ENCODE results near the gene KCTD17. TPM values are rescaled to one million over a fixed set of nuclear protein-coding genes. Genes with fewer than 3 reads are reported as not detected.

The KCTD17 gene
- total and polyA plus RNA-seq, 3 experiments from 2014 or later = 12.9 to 44.8 (median 40.8) TPM

GRCh38 chr22:37018086-37018814, 33.3 kb upstream of the KCTD17 start:
- Mint-ChIP-seq H3K27ac (peak overlapping the region in 2 of 8 donors; percentile 17 to 47), H3K9me3 (no peaks in the 10 kb centered on the region), H3K4me1 (peaks cover 13 to 18% (median 14%) of the 10 kb centered on the region in 3 donors), H3K36me3 (no peaks in the 10 kb centered on the region), H3K4me3 (peak overlapping the region; percentile 55 to 86 (median 74)), H3K27me3 (peaks cover 0 to 1% of the 10 kb centered on the region in 2 donors)
- peak in 1 of 5 donors; percentile 30 for DNase-seq
- CTCF ChIA-PET = interaction anchor here (0.8 to 1.4 kb wide), 2 partner anchors 11 to 130 kb away, joined by 3 to 4 read pairs; no protein-coding TSS in a partner anchor
- no peaks in the 10 kb centered on the region for H3K27me3 ChIP-seq (ENCODE audit: insufficient read depth, low read length, poor library complexity, severe bottlenecking)
- peak overlapping the region; percentile 31 for H3K27ac ChIP-seq (ENCODE audit: low read depth, low read length)
- H3K36me3 ChIP-seq (ENCODE audit: insufficient read depth, low read length) = no peaks in the 10 kb centered on the region
- no peak overlapping the region for H3K4me3 ChIP-seq (ENCODE audit: low read length)
- POLR2A ChIA-PET = no interaction called here
- H3K9me3 ChIP-seq (ENCODE audit: low read length) = no peaks in the 10 kb centered on the region
- peaks cover 6% of the 10 kb centered on the region for H3K4me1 ChIP-seq (ENCODE audit: insufficient read depth, low read length)

- H3K36me3 Mint-ChIP-seq = no peaks in the 10 kb centered on the region
- peaks cover 0 to 1% of the 10 kb centered on the region in 2 donors for H3K27me3 Mint-ChIP-seq
- ChIA-PET POLR2A (no interaction called here), CTCF (interaction anchor here (0.8 to 1.4 kb wide), 3 partner anchors 10 to 129 kb away, joined by 3 to 4 read pairs (median 4); no protein-coding TSS in a partner anchor)
- Histone ChIP-seq H3K36me3 (ENCODE audit: insufficient read depth, low read length) (no peaks in the 10 kb centered on the region), H3K4me3 (ENCODE audit: low read length) (peak overlapping the region; percentile 28), H3K27ac (ENCODE audit: low read depth, low read length) (peak overlapping the region; percentile 31), H3K4me1 (ENCODE audit: insufficient read depth, low read length) (peaks cover 6% of the 10 kb centered on the region), H3K9me3 (ENCODE audit: low read length) (no peaks in the 10 kb centered on the region), H3K27me3 (ENCODE audit: insufficient read depth, low read length, poor library complexity, severe bottlenecking) (no peaks in the 10 kb centered on the region)
- DNase-seq = peak in 1 of 5 donors; percentile 24
- no peaks in the 10 kb centered on the region for H3K9me3 Mint-ChIP-seq
- H3K27ac Mint-ChIP-seq = no peak overlapping the region
- H3K4me1 Mint-ChIP-seq = peaks cover 13 to 18% (median 14%) of the 10 kb centered on the region in 3 donors
- H3K4me3 Mint-ChIP-seq = peak overlapping the region; percentile 55 to 86 (median 74)
These were observed 32.7 kb upstream of the KCTD17 start for GRCh38 chr22:37018815-37019308.

GRCh38 chr22:37019309-37020191, 32.0 kb upstream of the KCTD17 start, which contains the start of the genes MPST and TST:
Gene MPST, plus strand, starts transcription at chr22:37019742. Its CDS starts 95 bp downstream, at chr22:37019837.
Gene TST, minus strand, starts transcription at chr22:37019447. Its CDS starts 715 bp downstream, at chr22:37018732.
- Histone ChIP-seq H3K9me3 (ENCODE audit: low read length) (no peaks in the 10 kb centered on the region), H3K4me1 (ENCODE audit: insufficient read depth, low read length) (peaks cover 6% of the 10 kb centered on the region), H3K27me3 (ENCODE audit: insufficient read depth, low read length, poor library complexity, severe bottlenecking) (no peaks in the 10 kb centered on the region), H3K4me3 (ENCODE audit: low read length) (peak within 1 kb of the TSS; percentile 56), H3K36me3 (ENCODE audit: insufficient read depth, low read length) (no peaks in the 10 kb centered on the region), H3K27ac (ENCODE audit: low read depth, low read length) (peak within 1 kb of the TSS; percentile 51)
- H3K4me3 Mint-ChIP-seq = peak within 1 kb of the TSS; percentile 86 to 95 (median 90)
- POLR2A ChIA-PET = no interaction called here
- CTCF ChIA-PET = interaction anchor here (0.8 to 1.3 kb wide), 2 partner anchors 24 to 128 kb away, joined by 3 to 4 read pairs; no protein-coding TSS in a partner anchor
- peak within 1 kb of the TSS in 7 of 8 donors; percentile 41 to 86 (median 61) for H3K27ac Mint-ChIP-seq
- H3K27me3 Mint-ChIP-seq = peaks cover 0 to 1% of the 10 kb centered on the region in 2 donors
- no peaks in the 10 kb centered on the region for H3K36me3 Mint-ChIP-seq
- H3K4me1 Mint-ChIP-seq = peaks cover 13 to 18% (median 14%) of the 10 kb centered on the region in 3 donors
- peak; percentile 9 to 55 (median 14) for DNase-seq
- no peaks in the 10 kb centered on the region for H3K9me3 Mint-ChIP-seq

GRCh38 chr22:37020192-37020479, 31.4 kb upstream of the KCTD17 start:
- CTCF ChIA-PET = interaction anchor here (0.9 to 1.3 kb wide), 2 partner anchors 24 to 167 kb away, joined by 3 to 4 read pairs; no protein-coding TSS in a partner anchor

GRCh38 chr22:37021041-37021440, 30.5 kb upstream of the KCTD17 start:
- Histone ChIP-seq H3K36me3 (ENCODE audit: insufficient read depth, low read length) (no peaks in the 10 kb centered on the region), H3K27ac (ENCODE audit: low read depth, low read length) (no peak overlapping the region), H3K4me3 (ENCODE audit: low read length) (no peak overlapping the region), H3K9me3 (ENCODE audit: low read length) (no peaks in the 10 kb centered on the region), H3K4me1 (ENCODE audit: insufficient read depth, low read length) (peaks cover 6% of the 10 kb centered on the region), H3K27me3 (ENCODE audit: insufficient read depth, low read length, poor library complexity, severe bottlenecking) (no peaks in the 10 kb centered on the region)
- H3K27me3 Mint-ChIP-seq = peaks cover 0 to 1% of the 10 kb centered on the region in 2 donors
- H3K27ac Mint-ChIP-seq = no peak overlapping the region
- POLR2A ChIA-PET = interaction anchor here (0.5 to 0.7 kb wide), 2 partner anchors 43 to 263 kb away, joined by 3 read pairs; no protein-coding TSS in a partner anchor
- peak in 1 of 5 donors; percentile 35 for DNase-seq
- no peaks in the 10 kb centered on the region for H3K9me3 Mint-ChIP-seq
- peak overlapping the region in 3 of 7 donors; percentile 29 to 90 (median 86) for H3K4me3 Mint-ChIP-seq
- H3K36me3 Mint-ChIP-seq = no peaks in the 10 kb centered on the region
- CTCF ChIA-PET = interaction anchor here (0.9 to 2.5 kb wide), 5 partner anchors 10 to 168 kb away, joined by 3 to 9 read pairs (median 4); no protein-coding TSS in a partner anchor
- H3K4me1 Mint-ChIP-seq = peaks cover 13 to 18% (median 14%) of the 10 kb centered on the region in 3 donors

More at GRCh38 chr22:37020192-37020479, 31.4 kb upstream of the KCTD17 start:
- Mint-ChIP-seq H3K27ac (peak overlapping the region in 5 of 8 donors; percentile 26 to 86 (median 66)), H3K27me3 (peaks cover 0 to 1% of the 10 kb centered on the region in 2 donors), H3K4me1 (peaks cover 13 to 18% (median 14%) of the 10 kb centered on the region in 3 donors), H3K4me3 (peak overlapping the region; percentile 86 to 95 (median 90)), H3K36me3 (no peaks in the 10 kb centered on the region), H3K9me3 (no peaks in the 10 kb centered on the region)
- peaks cover 6% of the 10 kb centered on the region for H3K4me1 ChIP-seq (ENCODE audit: insufficient read depth, low read length)
- H3K36me3 ChIP-seq (ENCODE audit: insufficient read depth, low read length) = no peaks in the 10 kb centered on the region
- H3K4me3 ChIP-seq (ENCODE audit: low read length) = peak overlapping the region; percentile 56
- no peaks in the 10 kb centered on the region for H3K27me3 ChIP-seq (ENCODE audit: insufficient read depth, low read length, poor library complexity, severe bottlenecking)
- DNase-seq = no peak
- POLR2A ChIA-PET = no interaction called here
- H3K27ac ChIP-seq (ENCODE audit: low read depth, low read length) = peak overlapping the region; percentile 51
- H3K9me3 ChIP-seq (ENCODE audit: low read length) = no peaks in the 10 kb centered on the region

- no peak overlapping the region for H3K4me3 ChIP-seq (ENCODE audit: low read length)
- POLR2A ChIA-PET = interaction anchor here (0.7 kb wide), 1 partner anchor 44 kb away, joined by 3 read pairs; no protein-coding TSS in a partner anchor
- Mint-ChIP-seq H3K27ac (peak overlapping the region in 3 of 8 donors; percentile 39 to 57 (median 51)), H3K4me3 (peak overlapping the region in 6 of 7 donors; percentile 51 to 86 (median 76)), H3K9me3 (no peaks in the 10 kb centered on the region), H3K36me3 (no peaks in the 10 kb centered on the region), H3K27me3 (peaks cover 0 to 1% of the 10 kb centered on the region in 2 donors), H3K4me1 (peaks cover 13 to 18% (median 14%) of the 10 kb centered on the region in 3 donors)
- CTCF ChIA-PET = interaction anchor here (0.7 to 2.5 kb wide), 8 partner anchors 11 to 246 kb away, joined by 3 to 9 read pairs (median 4); partner anchors contain the start of gene IFT27
- no peaks in the 10 kb centered on the region for H3K9me3 ChIP-seq (ENCODE audit: low read length)
- peak; percentile 28 to 69 (median 42) for DNase-seq
- no peaks in the 10 kb centered on the region for H3K27me3 ChIP-seq (ENCODE audit: insufficient read depth, low read length, poor library complexity, severe bottlenecking)
- H3K36me3 ChIP-seq (ENCODE audit: insufficient read depth, low read length) = no peaks in the 10 kb centered on the region
- no peak overlapping the region for H3K27ac ChIP-seq (ENCODE audit: low read depth, low read length)
- peaks cover 6% of the 10 kb centered on the region for H3K4me1 ChIP-seq (ENCODE audit: insufficient read depth, low read length)
These were observed 29.6 kb upstream of the KCTD17 start for GRCh38 chr22:37021710-37022482.

Measured in CD8-positive, alpha-beta memory T cell (primary cell).